Subcutaneous adipose tissue (tissue), 4 donors: ENCODE results near the gene SETMAR. TPM values are rescaled to one million over a fixed set of nuclear protein-coding genes. Genes with fewer than 3 reads are reported as not detected.

Source experiments
- total RNA-seq, 4 donors: library from RNA; depleted of rRNA; stranded (reverse); fragments of >200 nt; gene quantifications; one replicate each; pipeline ENCODE4 v1.1.0, GENCODE V29; 2016
- TF ChIP-seq, protein P1 (sequence below): fragments of 450-650 bp; IDR thresholded peaks from one replicate; pipeline ENCODE4 v1.5.1; 2016; ENCODE audit warnings: low read depth, mild to moderate bottlenecking, control low read depth, antibody characterized with exemption, moderate library complexity

SETMAR gene
- total RNA-seq, 4 donors from 2014 or later, result 23.7 to 65.8 (median 46.4) TPM

DNA sequence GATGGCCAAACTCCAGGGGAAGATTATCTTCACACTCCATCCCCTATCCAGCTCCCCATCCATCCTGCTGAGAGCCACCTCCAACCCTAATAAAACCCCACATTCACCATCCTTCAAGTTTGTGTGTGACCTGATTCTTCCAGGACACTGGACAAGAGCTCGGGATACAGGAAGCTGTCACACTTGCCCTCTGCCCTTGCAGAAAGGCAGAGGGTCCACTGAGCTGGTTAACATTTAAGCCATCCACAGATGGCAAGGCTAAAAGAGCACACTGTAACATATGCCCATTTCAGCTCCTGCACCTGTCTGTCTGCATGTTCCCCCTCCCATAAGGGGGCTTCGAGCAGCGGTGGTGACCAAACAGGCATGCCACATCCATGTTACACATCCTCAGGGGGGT is 29.8 kb downstream of the SETMAR start:
- TF ChIP-seq, protein P1, sequence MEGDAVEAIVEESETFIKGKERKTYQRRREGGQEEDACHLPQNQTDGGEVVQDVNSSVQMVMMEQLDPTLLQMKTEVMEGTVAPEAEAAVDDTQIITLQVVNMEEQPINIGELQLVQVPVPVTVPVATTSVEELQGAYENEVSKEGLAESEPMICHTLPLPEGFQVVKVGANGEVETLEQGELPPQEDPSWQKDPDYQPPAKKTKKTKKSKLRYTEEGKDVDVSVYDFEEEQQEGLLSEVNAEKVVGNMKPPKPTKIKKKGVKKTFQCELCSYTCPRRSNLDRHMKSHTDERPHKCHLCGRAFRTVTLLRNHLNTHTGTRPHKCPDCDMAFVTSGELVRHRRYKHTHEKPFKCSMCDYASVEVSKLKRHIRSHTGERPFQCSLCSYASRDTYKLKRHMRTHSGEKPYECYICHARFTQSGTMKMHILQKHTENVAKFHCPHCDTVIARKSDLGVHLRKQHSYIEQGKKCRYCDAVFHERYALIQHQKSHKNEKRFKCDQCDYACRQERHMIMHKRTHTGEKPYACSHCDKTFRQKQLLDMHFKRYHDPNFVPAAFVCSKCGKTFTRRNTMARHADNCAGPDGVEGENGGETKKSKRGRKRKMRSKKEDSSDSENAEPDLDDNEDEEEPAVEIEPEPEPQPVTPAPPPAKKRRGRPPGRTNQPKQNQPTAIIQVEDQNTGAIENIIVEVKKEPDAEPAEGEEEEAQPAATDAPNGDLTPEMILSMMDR, result no peak

DNA sequence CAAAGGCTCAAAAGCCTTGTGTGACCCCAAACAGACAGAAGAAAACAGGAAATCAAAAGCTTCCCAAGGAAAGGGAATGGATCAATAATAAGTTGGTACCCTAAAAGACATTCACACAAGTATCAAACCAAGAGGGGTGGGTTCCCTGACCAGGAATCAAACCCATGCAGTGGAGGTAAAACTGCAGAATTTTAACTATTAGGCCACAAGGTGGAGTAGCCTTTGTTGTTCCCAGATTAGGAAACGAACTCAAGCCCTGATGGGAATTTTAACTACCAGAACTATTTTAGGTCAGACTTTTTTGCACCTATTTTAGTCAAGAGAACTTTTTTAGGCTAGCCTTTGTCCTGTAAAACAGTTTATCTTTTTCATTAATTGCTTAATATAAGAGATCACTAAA is 31.4 kb downstream of the SETMAR start:
- TF ChIP-seq, protein P1, result no peak

DNA sequence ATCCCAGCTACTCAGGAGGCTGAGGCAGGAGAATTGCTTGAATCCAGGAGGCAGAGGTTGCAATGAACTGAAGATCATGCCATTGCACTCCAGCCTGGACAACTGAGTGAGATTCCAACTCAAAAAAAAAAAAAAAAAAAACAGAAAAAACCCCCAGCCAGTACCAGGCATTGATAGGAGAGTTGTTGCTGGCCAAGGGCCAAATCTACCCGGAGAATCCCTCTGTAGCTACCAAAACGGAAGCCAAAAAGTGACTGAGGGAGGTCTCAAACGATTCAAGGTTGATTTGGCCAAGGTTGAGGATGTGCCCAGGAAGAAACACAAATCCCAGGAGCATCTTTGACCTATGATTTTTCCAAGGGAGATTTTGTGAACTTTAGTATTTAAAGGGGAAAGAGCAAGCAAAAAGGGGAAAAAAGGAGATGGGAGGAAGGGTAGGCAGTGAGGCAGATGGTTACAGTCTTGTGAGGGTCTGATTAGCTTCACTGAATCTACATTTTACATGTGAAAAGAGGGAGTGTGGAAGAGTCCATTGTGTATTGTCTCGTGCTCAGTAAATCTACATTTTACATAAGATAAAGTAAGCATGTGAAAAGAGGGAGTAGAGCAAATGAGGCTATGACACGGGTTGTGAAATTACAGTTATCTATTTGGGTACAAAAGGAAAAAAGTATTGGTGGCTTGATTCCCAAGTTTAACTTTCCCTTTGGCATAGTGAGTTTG is 32.8 kb downstream of the SETMAR start:
- TF ChIP-seq, protein P1, result no peak

DNA sequence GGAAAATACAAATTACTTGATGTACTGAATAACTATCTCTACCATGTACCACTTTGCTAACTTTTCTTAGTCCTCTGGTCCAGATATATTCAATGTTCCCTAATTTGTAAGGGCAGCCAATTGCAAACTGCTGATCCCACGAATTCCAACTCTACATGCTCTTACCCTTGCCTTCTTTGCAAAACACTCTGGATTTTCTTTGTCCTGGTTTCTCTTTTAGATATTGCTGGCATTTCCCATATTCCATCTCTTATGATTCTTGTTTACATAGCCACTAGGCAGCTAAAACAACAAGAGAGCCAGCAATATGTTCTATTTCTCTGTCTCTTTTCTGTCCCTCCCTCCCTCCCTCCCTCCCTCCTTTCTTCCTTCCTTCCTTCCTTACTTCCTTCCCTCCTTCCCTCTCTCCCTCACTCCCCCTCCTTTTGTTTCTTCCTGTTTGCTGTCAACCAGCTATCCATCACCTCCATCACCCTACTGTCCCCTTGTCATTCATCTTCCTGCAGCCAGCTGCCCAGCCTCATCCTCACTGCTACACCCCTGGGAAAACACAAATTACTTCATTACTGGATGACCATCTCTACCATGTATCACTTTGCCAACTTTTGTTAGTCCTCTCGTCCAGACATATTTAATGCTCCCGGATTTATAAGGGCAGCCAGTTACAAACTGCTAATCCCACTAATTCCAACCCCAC is 33.8 kb downstream of the SETMAR start:
- TF ChIP-seq, protein P1, result no peak

DNA sequence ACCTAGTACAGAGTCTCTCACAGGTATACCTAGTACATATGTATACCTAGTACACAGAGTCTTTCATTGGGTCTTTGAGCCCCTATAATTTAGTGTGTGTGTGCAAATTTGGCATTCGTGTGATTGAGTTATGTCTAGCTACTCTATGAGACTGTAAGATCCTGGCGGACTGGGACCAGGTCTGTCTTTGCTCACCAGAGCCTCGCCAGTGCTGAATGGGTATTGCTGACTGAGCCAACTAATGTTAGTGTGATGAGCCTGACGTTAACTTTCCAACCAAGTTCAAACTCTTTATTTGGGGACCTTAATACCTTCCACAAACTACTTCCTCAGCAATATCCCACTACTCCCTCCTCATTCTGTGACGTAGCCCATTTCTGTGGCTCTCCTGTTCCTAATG is 35.6 kb downstream of the SETMAR start:
- TF ChIP-seq, protein P1, result no peak

DNA sequence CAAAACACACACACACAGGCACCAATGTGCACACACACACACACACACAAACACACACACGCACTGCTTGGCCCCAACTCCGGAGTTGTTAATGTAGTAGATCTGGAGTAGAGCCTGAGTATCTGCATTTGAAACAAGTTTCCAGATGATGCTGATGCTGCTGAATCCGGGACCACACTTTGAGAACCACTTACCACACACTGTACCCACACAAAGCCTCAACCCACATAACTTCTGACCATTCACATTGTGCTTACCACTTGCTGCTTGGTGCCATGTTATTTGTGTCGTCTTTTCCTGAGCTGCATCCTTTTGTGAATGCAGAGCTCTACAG is 36.9 kb downstream of the SETMAR start:
- TF ChIP-seq, protein P1, result no peak

DNA sequence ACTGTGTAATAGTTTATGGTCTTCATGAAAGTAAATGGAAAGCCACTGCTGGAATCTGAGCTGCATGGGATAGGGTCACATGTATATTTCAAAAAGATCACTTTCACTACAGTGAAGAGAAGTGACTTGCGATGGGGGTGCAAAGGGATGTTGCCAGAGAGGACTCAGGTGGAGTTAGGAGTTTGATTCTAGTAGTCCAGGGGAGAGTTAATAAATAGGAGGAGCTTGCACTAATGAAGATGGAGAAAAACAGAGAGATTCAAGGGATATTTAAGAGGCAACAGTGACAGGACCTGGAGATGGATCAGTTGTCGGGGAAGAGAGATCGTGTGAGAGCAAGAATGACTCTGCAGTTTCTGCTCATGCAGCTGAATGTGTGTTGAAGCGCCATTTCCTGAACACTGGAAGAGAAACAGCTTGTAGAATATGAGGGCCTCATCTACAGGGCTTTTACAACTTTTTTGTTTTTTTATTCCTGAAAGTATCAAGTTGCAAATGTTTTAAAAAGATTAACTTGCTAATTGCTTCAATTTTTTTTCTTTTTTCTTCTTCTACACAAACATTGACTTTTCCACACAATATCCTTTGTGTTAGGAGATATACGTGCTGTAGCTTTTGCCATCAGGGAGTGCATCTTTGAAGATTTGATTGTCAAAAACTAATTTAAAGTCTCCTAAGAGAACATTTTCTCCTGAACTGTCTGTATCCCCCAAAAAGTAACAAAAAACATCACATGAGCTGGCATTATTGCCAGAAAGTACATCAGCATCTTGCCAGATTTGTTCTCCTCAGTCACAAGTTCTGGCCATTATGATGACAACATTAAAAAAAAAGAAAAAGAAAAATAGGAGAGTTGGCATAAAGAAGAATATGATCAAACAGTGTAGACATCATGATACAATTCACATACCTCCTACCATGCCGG is 37.5 kb downstream of the SETMAR start:
- TF ChIP-seq, protein P1, result no peak
